ENCODE data around the gene GSTM1. TPM values are rescaled to one million over a fixed set of nuclear protein-coding genes. Genes with fewer than 3 reads are reported as not detected.

GSTM1 gene
- total and polyA plus RNA-seq, 2 of the 8 experiments (the other 6 are each of a cell fraction or from before 2014, with no cell fraction given), result 16.7 to 42.5 TPM

- no peak overlapping the region for H2BK5ac ChIP-seq (ENCODE audit: low read depth, low read length)
- no peak for FAIRE-seq
- no peak for TF ChIP-seq MAX (IDR thresholded peaks at IDR 0.05)
- no peak for TF ChIP-seq BACH1 (IDR thresholded peaks at IDR 0.05; ENCODE audit: low read length)
- TF ChIP-seq CTCF (IDR thresholded peaks at IDR 0.05; ENCODE audit: control extremely low read depth in 1 of 3, insufficient read depth in 1 of 3, low read depth in 1 of 3, low read length in 3 of 3), result peak; percentile 93 to 98 (median 94)
- peak; percentile 30; the same call in 1 of the 2 replicates for TF ChIP-seq YY1 (IDR thresholded peaks at IDR 0.05; ENCODE audit: low read depth, low read length)
- no peak for TF ChIP-seq BCL11A (IDR thresholded peaks at IDR 0.05; ENCODE audit: low read depth in 2 of 2, low read length in 2 of 2)
- no peak for TF ChIP-seq RNF2 (IDR thresholded peaks at IDR 0.05; ENCODE audit: borderline replicate concordance, low read depth, low read length, missing control alignments, poor library complexity, severe bottlenecking)
- TF ChIP-seq GABPA (IDR thresholded peaks at IDR 0.05; ENCODE audit: borderline replicate concordance, insufficient read depth, low read length), result peak; percentile 26; the same call in 1 of the 2 replicates
- TF ChIP-seq RAD21 (IDR thresholded peaks at IDR 0.05 in 1 of 2, conservative IDR thresholded peaks at IDR 0.05 in 1 of 2; ENCODE audit: low read depth in 2 of 2, low read length in 2 of 2), result peak; percentile 77 to 84
These were observed 47.2 kb upstream of the GSTM1 start for GRCh38 chr1:109640285-109640865.

More at GRCh38 chr1:109640285-109640865, 47.2 kb upstream of the GSTM1 start:
- ChIA-PET CTCF (ENCODE audit: partially characterized antibody) (interaction anchor here (0.5 to 10.7 kb wide), 83 partner anchors 10 to 528 kb away, joined by 3 to 293 read pairs (median 6); partner anchors contain the start of genes AHCYL1, CYB561D1, EPS8L3 and GNAI3), POLR2A (ENCODE audit: partially characterized antibody) (interaction anchor here (1.0 to 4.5 kb wide), 8 partner anchors 9 to 129 kb away, joined by 3 to 18 read pairs (median 4); partner anchors contain the start of genes AMPD2, GNAI3, GNAT2 and GSTM4)
- no peak overlapping the region for H2AK5ac ChIP-seq (ENCODE audit: low read depth, low read length)
- H2BK120ac ChIP-seq (replicated peaks; ENCODE audit: low read depth, low read length), result no peak overlapping the region
- H3K4ac ChIP-seq (replicated peaks; ENCODE audit: insufficient read length, low read depth, low read length), result no peak overlapping the region
- no peaks in the 10 kb centered on the region for H3K23me2 ChIP-seq (ENCODE audit: low read depth, low read length)
- H2AFZ ChIP-seq (ENCODE audit: low read length), result no peak overlapping the region
- H2BK20ac ChIP-seq (ENCODE audit: low read length), result no peak overlapping the region
- H4K20me1 ChIP-seq (replicated peaks in 1 of 2; ENCODE audit: control insufficient read depth in 1 of 2, insufficient read depth in 2 of 2, low read length in 2 of 2), result no peaks in the 10 kb centered on the region
- no peak overlapping the region for H3K4me2 ChIP-seq (ENCODE audit: insufficient read depth in 1 of 2, low read depth in 2 of 2, low read length in 2 of 2)
- no peak overlapping the region for H3K18ac ChIP-seq (ENCODE audit: extremely low read depth, low read length)
- no peaks in the 10 kb centered on the region for H3K36me3 ChIP-seq (ENCODE audit: control insufficient read depth in 2 of 4, insufficient read depth in 4 of 4, low read length in 3 of 4)
- H2BK15ac ChIP-seq (ENCODE audit: low read length), result peak overlapping the region; percentile 88; the same call in 1 of the 2 replicates
- no peak overlapping the region for H4K5ac ChIP-seq (ENCODE audit: insufficient read length, low read depth, low read length)
- no peaks in the 10 kb centered on the region for H3K79me2 ChIP-seq (ENCODE audit: control insufficient read depth in 1 of 2, insufficient read depth in 2 of 2, low read length in 2 of 2)
- H3K4me3 ChIP-seq (ENCODE audit: extremely low read depth in 1 of 4, insufficient read depth in 2 of 4, low read depth in 3 of 4, low read length in 4 of 4), result no peak overlapping the region
- no peaks in the 10 kb centered on the region for H3K79me1 ChIP-seq (ENCODE audit: low read depth, low read length)
- no peak overlapping the region for H3K56ac ChIP-seq (replicated peaks; ENCODE audit: insufficient read length, low read depth, low read length)
- H2BK12ac ChIP-seq (ENCODE audit: low read depth, low read length), result 0 out of 2 replicates have a peak overlapping the region, but pooled peaks have one; percentile 50
- H3K9me3 ChIP-seq (ENCODE audit: insufficient read depth in 2 of 2, low read depth in 1 of 2, low read length in 1 of 2), result no peaks in the 10 kb centered on the region
- DNase-seq (ENCODE audit: low read depth in 1 of 2, low spot score in 2 of 2), result peak in 1 of 2 experiments; percentile 100
- no peak overlapping the region for H4K8ac ChIP-seq (ENCODE audit: extremely low read depth, insufficient read depth, low read length)
- peaks cover 5 to 8% (median 6%) of the 10 kb centered on the region in 4 experiments; a peak in 6 of 7 replicates for H3K4me1 ChIP-seq (replicated peaks in 1 of 4; ENCODE audit: control insufficient read depth in 3 of 4, insufficient read depth in 4 of 4, low read length in 3 of 4)
- H3K9ac ChIP-seq (replicated peaks in 1 of 4; ENCODE audit: extremely low read depth in 1 of 4, low read depth in 3 of 4, low read length in 3 of 4), result no peak overlapping the region
- H3K14ac ChIP-seq (ENCODE audit: insufficient read length), result no peak overlapping the region
- H4K91ac ChIP-seq (replicated peaks; ENCODE audit: insufficient read length, low read length), result no peak overlapping the region
- H3K23ac ChIP-seq (ENCODE audit: insufficient read length), result no peak overlapping the region
- H3K27ac ChIP-seq (ENCODE audit: low read depth, low read length), result no peak overlapping the region
- WGBS, 2 experiments (ENCODE audit: extremely low coverage in 1 of 2, insufficient coverage in 1 of 2, insufficient read length in 1 of 2, insufficient replicate concordance in 2 of 2, low coverage in 1 of 2, low lambda C conversion rate in 2 of 2, missing lambda C conversion rate in 1 of 2), result 43% methylated on average over 5 of the region's 5 CpGs; no CpG with 5 or more reads in 1 of the 2 experiments
- no peaks in the 10 kb centered on the region; a peak in 2 of 7 replicates for H3K27me3 ChIP-seq (replicated peaks in 1 of 4; ENCODE audit: control insufficient read depth in 3 of 4, extremely low read depth in 1 of 4, insufficient read depth in 3 of 4, low read length in 3 of 4)
